NCI-H187 (cell line): Measurements from ENCODE around the gene SIGLEC10.
"Not testable (repeated sequence)": the region's sequence is repeated elsewhere in the genome, so short reads cannot be mapped to it uniquely, and the experiment has no call there.

ENCODE experiments used
- DNase-seq, 2 experiments: peaks; one replicate each; lab custom pipeline; 2025; lab: John Stamatoyannopoulos, UW

Gene SIGLEC10, protein sequence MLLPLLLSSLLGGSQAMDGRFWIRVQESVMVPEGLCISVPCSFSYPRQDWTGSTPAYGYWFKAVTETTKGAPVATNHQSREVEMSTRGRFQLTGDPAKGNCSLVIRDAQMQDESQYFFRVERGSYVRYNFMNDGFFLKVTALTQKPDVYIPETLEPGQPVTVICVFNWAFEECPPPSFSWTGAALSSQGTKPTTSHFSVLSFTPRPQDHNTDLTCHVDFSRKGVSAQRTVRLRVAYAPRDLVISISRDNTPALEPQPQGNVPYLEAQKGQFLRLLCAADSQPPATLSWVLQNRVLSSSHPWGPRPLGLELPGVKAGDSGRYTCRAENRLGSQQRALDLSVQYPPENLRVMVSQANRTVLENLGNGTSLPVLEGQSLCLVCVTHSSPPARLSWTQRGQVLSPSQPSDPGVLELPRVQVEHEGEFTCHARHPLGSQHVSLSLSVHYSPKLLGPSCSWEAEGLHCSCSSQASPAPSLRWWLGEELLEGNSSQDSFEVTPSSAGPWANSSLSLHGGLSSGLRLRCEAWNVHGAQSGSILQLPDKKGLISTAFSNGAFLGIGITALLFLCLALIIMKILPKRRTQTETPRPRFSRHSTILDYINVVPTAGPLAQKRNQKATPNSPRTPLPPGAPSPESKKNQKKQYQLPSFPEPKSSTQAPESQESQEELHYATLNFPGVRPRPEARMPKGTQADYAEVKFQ

DNA sequence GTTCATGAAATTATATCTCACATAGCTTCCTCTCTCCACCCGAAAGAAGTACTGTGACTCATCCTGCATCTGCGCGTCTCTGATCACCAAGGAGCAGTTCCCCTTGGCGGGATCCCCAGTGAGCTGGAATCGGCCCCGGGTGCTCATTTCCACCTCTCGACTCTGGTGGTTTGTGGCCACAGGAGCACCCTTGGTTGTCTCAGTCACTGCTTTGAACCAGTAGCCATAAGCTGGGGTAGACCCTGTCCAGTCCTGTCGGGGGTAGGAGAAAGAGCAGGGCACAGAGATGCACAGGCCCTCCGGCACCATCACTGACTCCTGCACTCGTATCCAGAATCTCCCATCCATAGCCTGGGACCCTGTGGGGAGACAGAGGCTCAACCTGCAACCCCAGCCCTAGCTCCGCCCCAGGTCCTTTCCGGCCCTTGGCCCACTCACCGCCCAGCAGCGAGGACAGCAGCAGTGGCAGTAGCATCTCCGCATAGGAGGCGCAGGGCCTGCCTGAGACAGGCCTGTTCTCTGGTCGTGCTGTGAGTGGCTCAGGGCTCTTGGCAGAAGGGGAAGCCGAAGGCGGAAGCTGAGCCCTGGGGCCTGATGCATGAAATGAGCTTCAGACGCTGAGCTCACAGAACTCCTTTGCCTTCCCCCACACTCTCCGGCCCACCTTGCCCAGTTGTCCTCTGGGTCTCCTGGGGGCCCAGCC is at the start of gene SIGLEC10:
TSS of gene SIGLEC10 (minus strand) at position 536 of the 703 bp plus-strand sequence. CDS start at position 475, 61 bp downstream.
- DNase-seq = no peak

DNA sequence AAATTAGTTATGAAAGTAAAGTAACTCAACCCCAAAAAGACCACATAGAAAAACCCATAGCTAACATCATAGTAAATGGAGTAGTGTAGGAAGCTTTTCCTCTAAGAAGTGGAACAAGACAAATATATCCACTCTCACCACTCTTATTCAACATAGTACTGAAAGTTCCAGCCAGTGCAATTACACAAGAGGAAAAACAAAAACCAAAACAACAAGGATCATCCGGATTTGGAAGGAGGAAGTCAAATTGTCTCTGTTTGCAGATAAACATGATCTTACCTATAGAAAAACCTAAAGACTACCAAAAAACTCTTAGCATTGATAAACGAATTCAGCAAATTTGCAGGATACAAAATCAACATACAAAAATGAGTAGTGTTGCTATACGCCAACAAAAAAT is 49.3 kb upstream of the SIGLEC10 start:
- DNase-seq = no peak

DNA sequence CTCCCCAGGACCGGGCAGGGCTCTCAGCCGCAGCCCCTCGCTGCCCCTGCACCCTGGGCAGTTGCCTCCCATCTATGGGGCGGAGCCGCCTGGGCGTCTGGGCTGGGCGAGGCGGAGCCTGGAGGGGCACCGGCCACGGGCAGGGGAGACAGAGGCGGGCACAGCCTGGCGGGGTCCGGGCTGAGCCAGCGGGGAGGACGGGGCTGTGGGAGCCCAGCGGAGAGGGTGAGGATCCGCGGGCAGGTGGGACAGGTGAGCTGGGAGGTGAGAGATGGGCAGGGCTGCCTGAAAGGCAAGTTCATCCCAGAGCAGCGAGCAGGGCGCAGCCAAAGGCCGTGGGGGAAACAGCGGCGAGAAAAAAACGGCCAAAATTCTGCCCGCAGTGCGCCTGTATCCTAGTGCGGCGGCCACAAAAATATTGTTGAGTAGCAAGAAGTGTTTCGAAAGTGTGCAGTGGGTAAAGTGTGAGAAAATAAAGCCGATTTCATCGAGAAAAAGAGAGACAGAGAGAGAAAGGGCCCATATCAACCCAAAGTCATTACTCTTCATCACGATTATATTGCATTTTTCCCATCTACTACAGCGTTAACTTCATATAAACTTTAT is 46.6 kb upstream of the SIGLEC10 start:
- DNase-seq = not testable (repeated sequence)

DNA sequence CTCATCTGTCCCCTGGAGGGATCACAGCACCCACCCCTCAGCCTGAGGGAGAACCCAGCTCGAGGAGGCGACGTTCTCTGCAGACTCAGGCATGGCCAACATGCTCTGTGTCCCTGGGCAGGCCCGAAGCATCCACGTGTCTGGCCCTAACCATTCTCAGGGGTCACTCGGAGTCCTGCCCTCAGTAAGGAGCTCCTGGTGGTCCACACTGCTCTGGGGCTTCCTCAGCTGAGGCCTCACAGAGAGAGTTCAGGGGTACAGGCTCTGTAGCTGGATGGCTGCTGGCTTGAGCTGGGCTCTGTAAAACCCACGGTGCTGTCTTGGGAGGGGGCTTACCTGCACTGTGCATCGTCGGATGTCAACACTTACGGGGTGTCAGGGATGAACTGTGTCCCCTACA is 45.2 kb upstream of the SIGLEC10 start:
- no peak for DNase-seq

DNA sequence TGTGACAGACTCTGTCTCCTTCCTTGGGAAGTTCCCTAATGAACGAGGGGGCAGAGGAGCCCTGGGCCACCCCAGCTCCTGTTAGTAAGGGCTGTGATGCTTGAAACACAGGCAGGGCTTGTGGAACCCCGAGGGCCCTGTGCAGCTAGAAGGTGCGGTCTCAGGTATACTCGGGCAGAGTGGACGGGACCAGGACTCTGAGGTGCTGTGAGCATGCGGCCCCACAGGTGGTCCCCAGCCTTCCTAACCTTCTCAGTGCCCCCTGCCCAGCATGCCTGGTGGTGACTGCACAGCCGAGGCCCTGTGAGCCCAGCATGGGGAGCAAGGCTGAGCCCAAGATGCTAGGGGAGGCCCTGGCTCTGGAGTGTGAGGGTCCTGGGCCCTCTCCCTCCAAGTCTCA is 44.8 kb upstream of the SIGLEC10 start:
- DNase-seq = no peak

DNA sequence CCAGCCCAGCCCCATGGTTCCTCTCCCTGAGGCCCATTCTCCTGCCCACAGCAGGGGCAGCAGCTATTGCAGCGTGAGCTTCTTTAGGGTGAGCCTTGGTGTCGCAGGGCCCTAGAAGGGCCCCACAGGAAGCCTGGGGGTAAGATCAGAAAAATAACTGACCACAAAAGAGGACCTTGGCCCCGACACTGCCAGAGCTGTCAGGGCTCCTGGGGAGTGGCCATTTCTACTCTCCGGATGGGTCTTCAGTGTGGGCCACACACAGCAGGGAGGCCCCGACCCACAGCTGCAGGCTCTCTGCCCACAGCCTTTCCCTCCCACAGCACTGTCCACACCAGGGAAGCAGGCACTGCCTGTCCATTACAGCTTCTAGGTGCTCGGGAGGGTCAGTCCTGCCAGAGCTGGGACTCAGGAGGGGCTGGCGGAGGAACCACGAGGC is 44.3 kb upstream of the SIGLEC10 start:
- no peak for DNase-seq

DNA sequence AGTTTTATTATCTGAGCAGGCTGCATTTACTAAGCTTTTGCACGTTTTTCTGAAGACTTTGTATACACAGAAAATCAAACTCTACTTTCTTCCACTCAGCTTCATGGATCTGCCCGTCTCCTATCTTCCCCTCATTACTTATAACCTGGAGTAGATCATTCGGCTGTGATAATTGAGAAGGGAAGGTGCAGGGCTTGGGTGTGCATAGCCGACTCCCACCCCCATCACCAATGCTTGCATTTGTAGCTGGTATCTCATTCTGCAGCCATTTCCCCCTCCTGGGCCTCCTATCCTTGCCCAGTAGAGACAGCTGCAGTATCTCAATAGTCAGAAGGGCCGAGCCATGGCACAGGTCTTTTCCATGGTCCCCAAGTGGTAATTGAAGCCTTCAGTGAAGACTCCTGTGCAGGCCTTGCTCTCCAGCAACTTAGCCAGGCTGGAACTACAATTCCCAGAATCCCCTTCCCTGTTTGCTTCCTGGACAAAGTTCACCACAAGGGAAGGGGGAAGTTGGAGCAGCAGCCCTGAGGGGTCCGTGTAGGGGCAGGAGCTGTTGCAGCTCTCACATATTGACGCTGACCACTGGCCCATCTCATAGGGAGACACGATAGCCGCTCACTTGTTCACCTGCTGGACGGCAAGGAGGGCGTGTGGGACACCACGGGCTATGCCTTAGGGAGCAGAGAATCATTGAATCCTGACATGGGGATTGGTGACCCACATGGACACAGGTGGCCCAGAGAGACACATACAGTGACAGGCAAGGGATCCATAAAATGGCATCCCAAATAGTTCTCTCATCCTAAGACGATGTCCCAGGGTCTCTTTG is 42.9 kb upstream of the SIGLEC10 start:
- DNase-seq = no peak

DNA sequence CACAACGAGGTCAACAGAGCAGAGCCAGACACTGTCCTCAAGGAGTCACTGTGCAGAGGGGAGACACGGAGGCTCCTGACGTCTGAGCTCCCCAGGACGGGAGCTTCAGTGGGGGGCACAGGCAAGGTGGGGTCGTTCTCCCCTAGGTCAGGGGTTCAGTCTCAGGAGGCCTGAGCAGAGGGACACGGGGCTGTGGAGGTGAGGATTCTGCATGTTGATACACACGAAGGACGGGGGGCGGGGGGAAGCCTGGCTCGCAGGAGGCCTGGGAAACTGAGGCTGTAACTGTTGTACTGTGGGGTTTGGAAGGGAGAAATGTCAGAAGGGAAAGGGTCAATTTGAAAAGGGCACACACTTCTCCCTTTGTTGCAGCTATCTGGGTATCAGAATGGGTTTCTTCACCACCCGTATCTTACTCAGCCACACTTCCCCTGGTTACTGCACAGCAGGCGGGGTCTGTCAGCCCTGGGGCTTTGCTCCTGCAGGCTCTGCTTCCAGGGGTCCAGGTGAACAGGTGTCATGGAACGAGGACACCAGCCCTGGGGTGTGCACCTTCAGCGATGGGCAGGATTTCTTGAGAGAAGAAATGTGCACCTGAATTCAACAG is 41.6 kb upstream of the SIGLEC10 start:
- no peak for DNase-seq

DNA sequence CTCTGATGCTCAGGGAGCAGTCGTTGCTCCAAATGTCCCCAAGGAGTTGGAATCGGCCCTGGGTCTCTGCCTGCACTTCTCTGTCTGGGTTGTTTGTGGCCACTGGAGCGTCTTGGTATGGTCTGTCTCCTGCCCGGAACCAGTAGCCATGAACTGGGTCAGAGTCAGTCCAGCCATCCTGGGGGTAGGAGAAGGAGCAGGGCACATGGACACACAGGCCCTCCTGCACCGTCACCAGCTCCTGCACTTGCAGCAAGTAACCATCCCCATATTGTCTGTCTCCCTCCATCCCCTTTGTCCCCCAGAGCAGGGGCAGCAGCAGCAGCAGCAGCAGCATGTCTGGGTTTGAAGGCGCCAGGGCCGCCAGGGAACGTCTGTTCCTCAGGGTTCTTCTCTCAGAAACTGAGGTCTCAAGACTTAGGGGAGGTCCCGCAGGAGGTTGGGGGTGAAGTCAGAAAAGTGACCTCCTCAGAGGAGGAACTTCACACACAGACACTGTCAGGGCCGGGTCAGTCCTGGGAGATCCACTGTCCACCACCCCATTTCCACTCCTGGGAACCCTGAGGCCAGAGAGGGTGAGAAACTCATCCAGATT is 40.7 kb upstream of the SIGLEC10 start, which contains the start of gene SIGLEC8:
TSS of gene SIGLEC8 (minus strand) at position 404 of the 595 bp plus-strand sequence. CDS start at position 337, 67 bp downstream.
- no peak for DNase-seq

DNA sequence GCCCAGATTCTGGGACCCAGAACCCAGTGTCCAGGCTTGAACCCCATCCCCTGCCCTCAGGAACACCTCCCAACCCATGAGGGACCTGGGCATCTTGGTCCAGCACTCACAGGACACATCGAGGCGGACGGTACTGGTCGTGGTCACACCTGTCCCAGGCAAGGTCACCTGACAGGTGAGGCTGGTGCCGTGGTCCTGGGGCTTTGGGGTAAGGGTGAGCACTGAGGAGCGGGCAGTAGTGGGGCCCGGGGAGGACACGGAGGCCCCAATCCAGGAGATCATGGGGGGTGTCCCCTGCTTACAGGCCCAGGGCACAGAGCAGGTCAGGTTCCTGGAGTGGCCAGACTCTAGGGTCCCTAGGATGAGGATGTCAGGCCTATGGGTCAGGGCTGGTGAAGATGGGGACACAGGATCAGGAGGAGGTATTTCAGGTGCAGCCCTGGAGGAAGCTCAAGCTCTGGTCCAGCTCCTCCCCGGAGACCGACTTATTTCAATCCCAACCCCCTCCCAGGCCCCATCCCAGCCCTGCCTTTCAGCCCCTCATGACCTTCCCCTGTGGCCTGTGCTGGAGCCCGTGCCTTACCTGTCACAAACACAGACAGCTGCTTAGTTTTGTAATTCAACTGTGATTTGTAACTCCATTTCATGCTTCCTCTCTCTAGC is 40.0 kb upstream of the SIGLEC10 start:
- no peak for DNase-seq

DNA sequence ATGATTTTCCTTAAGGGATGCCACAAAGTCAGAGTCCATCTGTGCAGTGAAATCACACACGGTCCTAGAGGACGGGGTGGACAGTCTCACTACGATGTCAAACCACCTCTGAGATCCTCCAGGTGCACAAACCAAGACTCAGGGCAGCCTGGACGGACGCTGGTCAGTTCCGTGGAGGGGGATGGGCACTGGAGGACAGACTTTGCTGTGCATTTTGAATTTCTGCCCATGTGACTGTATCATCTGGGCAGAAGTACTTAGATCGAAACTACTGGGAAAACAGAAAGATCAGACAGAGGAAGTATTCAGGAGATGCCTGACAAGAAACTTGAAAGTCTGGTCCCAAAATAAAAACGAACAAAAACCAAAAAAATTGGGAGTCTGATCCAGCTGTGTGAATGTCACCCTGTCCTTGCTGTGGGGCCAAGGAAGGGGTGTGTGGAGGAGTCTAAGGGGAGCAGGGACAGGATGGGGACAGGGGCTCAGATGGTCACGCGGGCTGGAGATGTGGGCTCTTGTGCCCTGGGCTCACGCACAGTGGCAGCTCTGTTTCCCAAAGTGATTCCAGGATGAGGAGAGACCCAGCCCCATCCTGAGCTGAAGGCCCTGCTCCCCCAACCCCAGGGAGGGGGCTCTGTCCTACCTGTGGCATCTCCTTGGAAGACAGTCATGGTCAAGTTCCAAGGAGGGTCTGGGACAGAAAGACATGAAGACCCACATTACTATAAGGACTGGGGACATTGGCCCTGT is 39.3 kb upstream of the SIGLEC10 start:
- no peak for DNase-seq

DNA sequence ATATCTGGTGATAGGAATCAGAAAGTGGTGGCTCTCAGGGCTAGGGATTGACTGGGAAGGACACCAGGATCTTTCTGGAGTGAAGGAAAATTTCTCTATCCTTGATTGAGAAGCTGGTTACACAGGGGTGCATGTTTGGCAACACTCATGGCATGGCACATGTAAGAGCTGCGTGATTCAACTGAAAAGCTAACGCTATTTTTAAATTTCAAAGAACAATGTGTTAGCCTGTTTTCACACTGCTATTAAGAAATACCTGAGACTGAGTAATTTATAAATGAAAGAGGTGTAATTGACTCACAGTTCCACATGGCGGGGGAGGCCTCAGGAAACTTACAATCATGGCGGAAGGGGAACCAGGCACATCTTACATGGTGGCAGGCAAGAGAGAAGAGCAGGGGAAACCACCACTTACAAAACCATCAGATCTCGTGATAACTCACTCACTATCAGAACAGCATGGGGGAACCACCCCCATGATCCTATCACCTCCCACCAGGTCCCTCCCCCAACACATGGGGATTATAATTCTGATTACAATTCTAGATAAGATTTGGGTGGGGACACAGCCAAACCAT is 33.4 kb upstream of the SIGLEC10 start:
- no peak for DNase-seq

DNA sequence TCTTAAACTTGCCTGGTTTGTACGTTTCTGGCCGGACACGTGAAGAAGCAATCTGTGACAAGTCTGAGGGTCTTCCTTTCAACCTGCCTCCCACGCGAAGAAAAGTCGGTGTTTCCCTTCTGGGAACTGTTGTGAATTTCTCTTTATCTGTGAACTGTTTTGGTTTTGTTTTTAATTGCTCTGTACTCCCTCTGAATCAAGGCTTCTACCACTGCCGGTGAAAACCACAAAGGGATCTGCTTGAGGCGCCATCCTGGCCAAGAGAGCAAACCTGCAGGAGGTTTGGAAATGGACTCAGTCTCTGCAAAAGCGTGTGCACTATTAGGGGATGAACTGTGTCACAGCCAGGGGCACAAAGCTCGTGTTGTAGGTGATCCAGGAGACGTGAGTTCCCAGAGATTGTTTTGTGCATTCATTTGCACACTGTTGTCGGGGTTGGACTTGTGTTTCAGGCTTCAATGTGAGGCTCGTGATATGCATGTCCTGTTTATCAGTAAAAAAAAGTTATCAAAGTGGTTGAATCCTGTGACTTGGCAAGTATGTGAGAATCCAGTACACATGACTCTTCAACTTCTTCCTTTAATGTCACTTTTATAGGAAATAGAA is 31.1 kb upstream of the SIGLEC10 start:
- DNase-seq = no peak

DNA sequence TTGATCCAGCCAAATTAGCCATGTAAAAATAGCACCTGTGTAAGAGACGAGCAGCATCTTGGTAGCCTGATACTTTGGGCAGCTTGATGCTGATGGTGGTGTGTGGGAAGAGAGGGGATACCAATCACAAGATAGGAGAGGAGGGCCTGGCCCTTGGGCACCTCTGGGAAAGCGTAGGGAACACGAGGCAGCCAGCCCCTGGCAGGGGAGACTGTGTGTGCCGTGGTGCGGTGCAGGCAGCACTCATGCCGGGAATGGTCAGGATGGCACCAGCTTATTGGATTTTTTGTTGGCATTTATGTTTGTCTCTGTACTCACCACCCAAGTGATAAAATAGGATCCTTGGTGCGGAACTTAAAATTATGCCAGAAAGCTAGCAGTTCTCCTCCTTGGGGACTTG is 30.6 kb upstream of the SIGLEC10 start:
- DNase-seq = no peak

DNA sequence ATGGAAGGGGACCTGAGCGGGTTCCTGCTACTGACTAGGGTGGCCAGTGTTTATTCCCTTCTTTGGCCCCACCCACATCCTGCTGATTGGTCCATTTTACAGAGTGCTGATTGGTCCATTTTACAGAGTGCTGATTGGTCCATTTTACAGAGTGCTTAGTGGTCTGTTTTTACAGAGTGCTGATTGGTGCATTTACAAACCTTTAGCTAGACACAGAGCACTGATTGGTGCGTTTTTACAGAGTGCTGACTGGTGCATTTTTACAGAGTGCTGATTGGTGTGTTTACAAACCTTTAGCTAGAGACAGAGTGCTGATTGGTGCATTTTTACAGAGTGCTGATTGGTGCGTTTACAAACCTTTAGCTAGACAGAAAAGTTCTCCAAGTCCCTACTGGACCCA is 30.1 kb upstream of the SIGLEC10 start:
- DNase-seq = not testable (repeated sequence)

DNA sequence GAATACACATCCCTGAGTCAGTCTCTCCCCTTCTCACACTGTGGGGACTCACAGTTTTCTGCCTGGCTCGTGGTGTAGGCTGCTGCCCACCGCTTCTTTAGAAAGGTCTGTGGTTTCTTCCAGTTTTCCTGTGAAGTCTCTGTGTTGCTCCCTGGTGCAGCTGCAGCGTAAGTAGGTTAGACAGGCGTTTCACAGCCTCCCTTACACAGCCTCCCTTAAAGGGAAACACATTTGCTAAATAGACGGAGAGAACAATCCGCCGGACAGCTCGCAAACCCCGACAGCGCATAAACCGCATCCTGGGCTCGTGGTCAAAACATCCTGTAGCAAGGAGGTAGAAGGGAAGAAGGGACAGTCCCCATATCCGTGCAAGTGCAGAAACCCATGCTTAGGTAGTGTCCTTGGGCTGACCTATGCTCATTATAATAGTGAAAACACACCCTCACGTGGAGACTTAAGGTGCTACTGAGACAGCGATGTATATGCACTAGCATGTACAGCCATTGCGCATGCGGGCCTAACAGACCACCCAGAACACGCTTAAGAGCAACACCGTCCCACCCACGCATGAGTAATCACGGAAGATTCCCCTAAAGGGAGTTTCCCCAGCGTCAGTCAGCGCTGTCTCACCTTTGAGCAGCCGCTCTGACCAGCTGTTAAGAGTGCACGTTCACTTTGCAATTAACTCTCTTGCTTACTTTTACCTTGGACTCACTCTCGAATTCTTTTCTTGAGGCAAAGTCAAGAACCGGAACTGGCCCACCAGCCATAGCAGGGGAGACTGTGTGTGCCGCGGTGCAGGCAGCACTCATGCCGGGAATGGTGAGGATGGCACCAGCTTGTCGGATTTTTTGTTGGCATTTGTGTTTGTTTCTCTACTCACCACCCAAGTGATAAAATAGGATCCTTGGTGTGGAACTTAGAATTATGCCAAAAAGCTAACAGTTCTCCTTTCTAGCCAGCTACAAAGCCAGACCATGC is 24.3 kb upstream of the SIGLEC10 start:
- no peak for DNase-seq

DNA sequence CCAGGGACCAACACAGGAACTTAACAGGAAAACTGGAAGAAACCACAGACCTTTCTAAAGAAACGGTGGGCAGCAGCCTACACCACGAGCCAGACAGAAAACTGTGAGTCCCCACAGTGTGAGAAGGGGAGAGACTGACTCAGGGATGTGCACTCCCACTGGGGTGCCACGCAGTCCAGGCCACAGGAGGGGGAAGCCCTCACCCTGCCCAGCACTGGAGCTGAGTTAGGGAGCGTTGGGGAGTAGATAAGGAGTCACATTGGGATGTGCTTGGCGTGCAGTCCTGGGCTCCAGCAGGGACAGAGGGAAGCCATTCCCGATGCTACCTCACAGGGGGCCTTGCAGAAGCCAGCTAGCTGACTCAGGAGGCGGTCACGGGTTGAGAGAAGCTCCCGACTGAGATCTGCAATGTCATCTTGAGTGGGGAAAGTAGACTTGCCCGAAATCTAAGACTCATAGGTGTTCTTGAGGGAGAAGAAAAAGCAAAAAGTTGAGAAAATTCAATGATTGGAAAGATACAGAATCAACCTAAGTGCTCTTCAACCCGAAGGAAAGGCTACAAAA is 23.5 kb upstream of the SIGLEC10 start:
- DNase-seq = no peak
